CD4-positive, CD25-positive, alpha-beta regulatory T cell (primary cell): ENCODE results near the gene RPS29. TPM values are rescaled to one million over a fixed set of nuclear protein-coding genes. Genes with fewer than 3 reads are reported as not detected.
A peak's percentile ranks its signal among the peaks of the same experiment; 100 is the strongest.

Source experiments
- ATAC-seq, 2 donors: fragments of 150-1000 bp; cut with Tn5 transposase; one replicate each; pipeline ENCODE4 v1.10.0; 2021; ENCODE audit warnings: low read depth in 2 of 2, moderate number of reproducible peaks in 2 of 2, moderate library complexity in 1 of 2
- DNase-seq, 3 donors: peaks; one replicate each; pipeline versions ENCODE4 v3.0.0 to v3.0.0-alpha.2; 2012 to 2022; ENCODE audit warnings: mixed read lengths in 1 of 3
- H3K27ac ChIP-seq: one replicate; pipeline ENCODE4 v1.7.0; 2013; ENCODE audit warnings: mild to moderate bottlenecking, low read length; ENCODE audit not compliant: insufficient read depth, poor library complexity, severe bottlenecking
- H3K27me3 ChIP-seq: one replicate; pipeline ENCODE4 v1.7.0; 2013; ENCODE audit warnings: low read length; ENCODE audit not compliant: control insufficient read depth, insufficient read depth
- H3K36me3 ChIP-seq: one replicate; pipeline ENCODE4 v1.7.0; 2013; ENCODE audit warnings: mild to moderate bottlenecking, low read length, moderate library complexity; ENCODE audit not compliant: control insufficient read depth, insufficient read depth
- H3K4me1 ChIP-seq: 2 replicates; pipeline ENCODE4 v1.7.0; 2013; ENCODE audit warnings: mild to moderate bottlenecking, low read length; ENCODE audit not compliant: insufficient read depth, control insufficient read depth, poor library complexity, severe bottlenecking
- H3K4me3 ChIP-seq: one replicate; pipeline ENCODE4 v1.7.0; 2013; ENCODE audit warnings: low read depth, mild to moderate bottlenecking, low read length, moderate library complexity
- H3K9me3 ChIP-seq, 2 experiments: 1 replicate in 1 of 2; 2 replicates in 1 of 2; pipeline ENCODE4 v1.7.0; 2013; ENCODE audit warnings: low read length in 2 of 2, mild to moderate bottlenecking in 1 of 2, moderate library complexity in 1 of 2; ENCODE audit not compliant: control insufficient read depth in 2 of 2
- H3K27ac Mint-ChIP-seq, 3 donors: one replicate each; pipeline ENCODE4 v1.8.0; 2020 to 2022; ENCODE audit warnings: mild to moderate bottlenecking in 3 of 3, mixed read lengths in 3 of 3, moderate library complexity in 2 of 3
- H3K27me3 Mint-ChIP-seq: one replicate; pipeline ENCODE4 v1.8.0; 2022; ENCODE audit warnings: mild to moderate bottlenecking, mixed read lengths
- H3K36me3 Mint-ChIP-seq: one replicate; pipeline ENCODE4 v1.8.0; 2020; ENCODE audit warnings: mixed read lengths
- H3K4me1 Mint-ChIP-seq, 4 donors: one replicate each; pipeline ENCODE4 v1.8.0; 2020 to 2022; ENCODE audit warnings: mixed read lengths in 4 of 4, mild to moderate bottlenecking in 1 of 4
- H3K4me3 Mint-ChIP-seq, 4 donors: one replicate each; pipeline ENCODE4 v1.8.0; 2020 to 2022; ENCODE audit warnings: mild to moderate bottlenecking in 4 of 4, mixed read lengths in 4 of 4, moderate library complexity in 3 of 4
- H3K9me3 Mint-ChIP-seq, 7 donors: one replicate each; pipeline ENCODE4 v1.8.0; 2020 to 2022; ENCODE audit warnings: mixed read lengths in 7 of 7, mild to moderate bottlenecking in 3 of 7, moderate library complexity in 2 of 7
- polyA plus RNA-seq, 4 donors: library from polyadenylated mRNA; unstranded; fragments of 300-500 nt; fragmentation: Illumina TruSeq; gene quantifications; one replicate each; pipeline ENCODE4 v1.2.3, GENCODE V29; 2021
- total RNA-seq: library from RNA; stranded (reverse); gene quantifications from one replicate; pipeline ENCODE4 v1.2.3, GENCODE V29; 2022

The RPS29 gene
- total and polyA plus RNA-seq, 5 donors from 2014 or later: 2,952 to 11,285 (median 8,310) TPM

- H3K36me3 Mint-ChIP-seq: peaks cover 52% of the 10 kb centered on the region
- peak overlapping the region in 2 of 4 donors; percentile 33 to 94 for H3K4me3 Mint-ChIP-seq
- peak overlapping the region; percentile 28 to 86 (median 72) for H3K27ac Mint-ChIP-seq
Observed at GRCh38 chr14:49581209-49582112, 4.7 kb downstream of the RPS29 start.

GRCh38 chr14:49579841-49580240, 6.3 kb downstream of the RPS29 start:
- H3K9me3 Mint-ChIP-seq: no peaks in the 10 kb centered on the region
- no peak overlapping the region for H3K4me3 ChIP-seq
- peaks cover 38% of the 10 kb centered on the region for H3K4me1 ChIP-seq
- peaks cover 25 to 65% (median 46%) of the 10 kb centered on the region in 4 donors for H3K4me1 Mint-ChIP-seq
- peak overlapping the region; percentile 10 to 72 (median 33) for H3K27ac Mint-ChIP-seq
- H3K27me3 Mint-ChIP-seq: no peaks in the 10 kb centered on the region
- no peaks in the 10 kb centered on the region for H3K9me3 ChIP-seq
- H3K27me3 ChIP-seq: no peaks in the 10 kb centered on the region
- H3K4me3 Mint-ChIP-seq: peak overlapping the region in 2 of 4 donors; percentile 24 to 31
- ATAC-seq (no peak), DNase-seq (no peak)
- H3K36me3 Mint-ChIP-seq: peaks cover 50% of the 10 kb centered on the region
- H3K36me3 ChIP-seq: peaks cover 48% of the 10 kb centered on the region
- no peak overlapping the region for H3K27ac ChIP-seq

More at GRCh38 chr14:49581209-49582112, 4.7 kb downstream of the RPS29 start:
- ATAC-seq (no peak), DNase-seq (no peak)
- Mint-ChIP-seq H3K27me3 (peaks cover 6% of the 10 kb centered on the region), H3K9me3 (peaks cover 0 to 5% (median 0%) of the 10 kb centered on the region in 7 donors), H3K4me1 (peaks cover 35 to 75% (median 52%) of the 10 kb centered on the region in 4 donors)
- H3K27ac ChIP-seq: no peak overlapping the region
- H3K4me3 ChIP-seq: peak overlapping the region; percentile 29
- no peaks in the 10 kb centered on the region for H3K9me3 ChIP-seq
- H3K27me3 ChIP-seq: no peaks in the 10 kb centered on the region
- peaks cover 39% of the 10 kb centered on the region for H3K36me3 ChIP-seq
- peaks cover 38% of the 10 kb centered on the region for H3K4me1 ChIP-seq

GRCh38 chr14:49578141-49578540, 8.0 kb downstream of the RPS29 start:
- Histone ChIP-seq H3K27ac (no peak overlapping the region), H3K36me3 (peaks cover 33% of the 10 kb centered on the region), H3K4me1 (peaks cover 22% of the 10 kb centered on the region), H3K4me3 (no peak overlapping the region), H3K9me3 (no peaks in the 10 kb centered on the region), H3K27me3 (no peaks in the 10 kb centered on the region)
- H3K9me3 Mint-ChIP-seq: peaks cover 0 to 1% (median 0%) of the 10 kb centered on the region in 7 donors
- no peaks in the 10 kb centered on the region for H3K27me3 Mint-ChIP-seq
- DNase-seq: no peak
- H3K4me1 Mint-ChIP-seq: peaks cover 19 to 48% (median 36%) of the 10 kb centered on the region in 4 donors
- H3K27ac Mint-ChIP-seq: peak overlapping the region in 1 of 3 donors; percentile 70
- ATAC-seq: no peak
- H3K4me3 Mint-ChIP-seq: no peak overlapping the region
- peaks cover 39% of the 10 kb centered on the region for H3K36me3 Mint-ChIP-seq

- no peaks in the 10 kb centered on the region for H3K9me3 ChIP-seq
- H3K36me3 ChIP-seq: peaks cover 24% of the 10 kb centered on the region
- peaks cover 7 to 12% (median 9%) of the 10 kb centered on the region in 4 donors for H3K4me1 Mint-ChIP-seq
- ATAC-seq: no peak
- DNase-seq: no peak
- no peaks in the 10 kb centered on the region for H3K27me3 ChIP-seq
- H3K27me3 Mint-ChIP-seq: no peaks in the 10 kb centered on the region
- no peak overlapping the region for H3K27ac Mint-ChIP-seq
- peaks cover 0 to 5% (median 0%) of the 10 kb centered on the region in 7 donors for H3K9me3 Mint-ChIP-seq
- H3K4me3 ChIP-seq: no peak overlapping the region
- no peak overlapping the region for H3K4me3 Mint-ChIP-seq
- no peaks in the 10 kb centered on the region for H3K4me1 ChIP-seq
- no peak overlapping the region for H3K27ac ChIP-seq
- H3K36me3 Mint-ChIP-seq: peaks cover 40% of the 10 kb centered on the region
Observed at GRCh38 chr14:49574038-49574437, 12.1 kb downstream of the RPS29 start.

DNA sequence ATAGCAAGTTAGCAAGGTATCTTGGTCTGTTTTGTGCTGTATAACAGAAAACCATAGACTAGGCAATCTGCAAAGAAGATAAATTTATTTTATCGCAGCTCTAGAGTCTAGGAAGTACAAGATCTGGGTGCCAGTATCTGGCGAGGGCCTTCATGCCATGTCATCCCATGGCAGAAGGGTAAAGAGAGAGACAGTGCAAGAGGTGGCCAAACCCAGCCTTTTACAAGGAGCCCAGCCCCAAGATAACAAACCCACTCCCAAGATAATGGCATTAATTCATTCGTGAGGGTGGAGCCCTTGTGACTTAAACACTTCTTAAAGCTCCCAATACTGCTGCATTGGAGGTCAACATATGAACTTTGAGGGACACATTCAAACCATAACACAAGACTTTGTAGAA, 16.9 kb downstream of the RPS29 start:
- Histone ChIP-seq H3K27me3 (no peaks in the 10 kb centered on the region), H3K4me3 (no peak overlapping the region), H3K4me1 (no peaks in the 10 kb centered on the region), H3K36me3 (peaks cover 4% of the 10 kb centered on the region), H3K27ac (no peak overlapping the region), H3K9me3 (no peaks in the 10 kb centered on the region)
- peaks cover 0 to 5% (median 0%) of the 10 kb centered on the region in 7 donors for H3K9me3 Mint-ChIP-seq
- ATAC-seq: no peak
- H3K27me3 Mint-ChIP-seq: no peaks in the 10 kb centered on the region
- no peak overlapping the region for H3K4me3 Mint-ChIP-seq
- no peaks in the 10 kb centered on the region for H3K4me1 Mint-ChIP-seq
- H3K36me3 Mint-ChIP-seq: peaks cover 25% of the 10 kb centered on the region
- H3K27ac Mint-ChIP-seq: no peak overlapping the region
- DNase-seq: no peak

- peaks cover 16% of the 10 kb centered on the region for H3K36me3 Mint-ChIP-seq
- Histone ChIP-seq H3K9me3 (no peaks in the 10 kb centered on the region), H3K4me3 (no peak overlapping the region), H3K36me3 (peaks cover 3% of the 10 kb centered on the region), H3K27me3 (no peaks in the 10 kb centered on the region), H3K4me1 (no peaks in the 10 kb centered on the region), H3K27ac (no peak overlapping the region)
- DNase-seq (no peak), ATAC-seq (no peak)
- H3K27ac Mint-ChIP-seq: no peak overlapping the region
- H3K27me3 Mint-ChIP-seq: peaks cover 5% of the 10 kb centered on the region
- H3K9me3 Mint-ChIP-seq: peaks cover 0 to 5% (median 0%) of the 10 kb centered on the region in 7 donors
- no peak overlapping the region for H3K4me3 Mint-ChIP-seq
- H3K4me1 Mint-ChIP-seq: peaks cover 0 to 2% (median 0%) of the 10 kb centered on the region in 4 donors
Observed at GRCh38 chr14:49566714-49567113, 19.5 kb downstream of the RPS29 start.

GRCh38 chr14:49559979-49560768, 26.0 kb downstream of the RPS29 start:
- peaks cover 0 to 4% (median 0%) of the 10 kb centered on the region in 7 donors for H3K9me3 Mint-ChIP-seq

More at GRCh38 chr14:49559979-49560768, 26.0 kb downstream of the RPS29 start:
- Histone ChIP-seq H3K27ac (no peak overlapping the region), H3K4me3 (no peak overlapping the region), H3K4me1 (no peaks in the 10 kb centered on the region), H3K9me3 (no peaks in the 10 kb centered on the region), H3K36me3 (no peaks in the 10 kb centered on the region), H3K27me3 (no peaks in the 10 kb centered on the region)
- peaks cover 5% of the 10 kb centered on the region for H3K27me3 Mint-ChIP-seq
- ATAC-seq: no peak
- peaks cover 0 to 2% (median 0%) of the 10 kb centered on the region in 4 donors for H3K4me1 Mint-ChIP-seq
- H3K27ac Mint-ChIP-seq: no peak overlapping the region
- no peak overlapping the region for H3K4me3 Mint-ChIP-seq
- DNase-seq: no peak
- H3K36me3 Mint-ChIP-seq: peaks cover under 1% of the 10 kb centered on the region
